Lower lobe of right lung (tissue), 2 donors: ENCODE results near the gene POLR2J3. TPM values are rescaled to one million over a fixed set of nuclear protein-coding genes. Genes with fewer than 3 reads are reported as not detected.
"Not testable (repeated sequence)": the region's sequence is repeated elsewhere in the genome, so short reads cannot be mapped to it uniquely, and the experiment has no call there.

Experiments used
- ATAC-seq, 2 donors: fragments of 200-7000 bp; cut with Tn5 transposase; one replicate each; pipeline ENCODE4 v1.9.1; 2020 to 2022; ENCODE audit warnings: mild to moderate bottlenecking in 2 of 2, moderate library complexity in 2 of 2
- DNase-seq: peaks from one replicate; pipeline ENCODE4 v3.0.0-alpha.2; 2020
- H3K27ac ChIP-seq: fragments of 200-600 bp; one replicate; pipeline ENCODE4 v1.8.0; 2022
- H3K27me3 ChIP-seq: fragments of 200-600 bp; one replicate; pipeline ENCODE4 v1.8.0; 2022; ENCODE audit warnings: low read depth
- H3K36me3 ChIP-seq: fragments of 200-600 bp; one replicate; pipeline ENCODE4 v1.8.0; 2022; ENCODE audit warnings: mild to moderate bottlenecking
- H3K4me1 ChIP-seq: fragments of 200-600 bp; one replicate; pipeline ENCODE4 v1.8.0; 2022
- H3K4me3 ChIP-seq: fragments of 200-600 bp; one replicate; pipeline ENCODE4 v1.8.0; 2022; ENCODE audit warnings: mild to moderate bottlenecking
- H3K9me3 ChIP-seq: fragments of 200-600 bp; one replicate; pipeline ENCODE4 v1.8.0; 2022
- intact Hi-C: fragments of 100-400 bp; cut with DNase I; formaldehyde crosslinking; loops from one replicate; pipeline ENCODE4 v1.11.0; 2022
- total RNA-seq: library from RNA; stranded (reverse); fragmentation: NEBNext Ultra II Directional; extraction: Animal tissue kit (Norgen Biotek cat#: 25700); gene quantifications from one replicate; pipeline ENCODE4 v1.2.1, GENCODE V29; 2021
- donor health status: DM: no; HTN: yes; CAD: no; lungs with severe emphysema.

Gene POLR2J3
- total RNA-seq, 1 donor from 2014 or later, result 58.1 TPM

- DNase-seq, intact Hi-C loops, H3K4me1 ChIP-seq, H3K4me3 ChIP-seq, H3K9me3 ChIP-seq, H3K27me3 ChIP-seq, ATAC-seq, H3K27ac ChIP-seq, H3K36me3 ChIP-seq: not testable (repeated sequence)
Measured at GRCh38 chr7:102606848-102607247, 34.5 kb upstream of the POLR2J3 start.

GRCh38 chr7:102604431-102605145 is 32.2 kb upstream of the POLR2J3 start:
- H3K27ac ChIP-seq, H3K27me3 ChIP-seq, H3K4me3 ChIP-seq, intact Hi-C loops, H3K9me3 ChIP-seq, H3K4me1 ChIP-seq, DNase-seq, H3K36me3 ChIP-seq: not testable (repeated sequence)
- peak; percentile 8 to 11 for ATAC-seq

- H3K4me1 ChIP-seq, ATAC-seq, H3K27ac ChIP-seq, intact Hi-C loops, H3K4me3 ChIP-seq, H3K36me3 ChIP-seq, H3K27me3 ChIP-seq, DNase-seq, H3K9me3 ChIP-seq: not testable (repeated sequence)
Measured at GRCh38 chr7:102602317-102602716, 29.9 kb upstream of the POLR2J3 start.

- ATAC-seq, H3K9me3 ChIP-seq, H3K4me1 ChIP-seq, intact Hi-C loops, DNase-seq, H3K27ac ChIP-seq, H3K36me3 ChIP-seq, H3K27me3 ChIP-seq, H3K4me3 ChIP-seq: not testable (repeated sequence)
Measured at GRCh38 chr7:102599699-102600098, 27.3 kb upstream of the POLR2J3 start.

- H3K36me3 ChIP-seq, H3K27me3 ChIP-seq, H3K9me3 ChIP-seq, intact Hi-C loops, H3K4me1 ChIP-seq, DNase-seq, ATAC-seq, H3K4me3 ChIP-seq, H3K27ac ChIP-seq: not testable (repeated sequence)
Measured at GRCh38 chr7:102596036-102596435, 23.7 kb upstream of the POLR2J3 start.

GRCh38 chr7:102593637-102594334 is 21.4 kb upstream of the POLR2J3 start:
- H3K4me3 ChIP-seq, H3K27me3 ChIP-seq, H3K36me3 ChIP-seq, H3K27ac ChIP-seq, intact Hi-C loops, H3K4me1 ChIP-seq, H3K9me3 ChIP-seq, DNase-seq: not testable (repeated sequence)
- peak; percentile 56 to 70 for ATAC-seq

GRCh38 chr7:102592477-102593019 is 20.2 kb upstream of the POLR2J3 start:
- H3K4me1 ChIP-seq, H3K27me3 ChIP-seq, intact Hi-C loops, H3K36me3 ChIP-seq, H3K4me3 ChIP-seq, H3K9me3 ChIP-seq, H3K27ac ChIP-seq: not testable (repeated sequence)
- DNase-seq (peak; percentile 88), ATAC-seq (peak; percentile 92 to 93)

GRCh38 chr7:102589857-102590256 is 17.5 kb upstream of the POLR2J3 start:
- H3K4me1 ChIP-seq, H3K9me3 ChIP-seq, H3K36me3 ChIP-seq, H3K4me3 ChIP-seq, intact Hi-C loops, H3K27me3 ChIP-seq, H3K27ac ChIP-seq, DNase-seq: not testable (repeated sequence)
- peak; percentile 67 to 75 for ATAC-seq

- H3K36me3 ChIP-seq, H3K4me1 ChIP-seq, DNase-seq, H3K9me3 ChIP-seq, H3K27ac ChIP-seq, H3K27me3 ChIP-seq, ATAC-seq, intact Hi-C loops, H3K4me3 ChIP-seq: not testable (repeated sequence)
Measured at GRCh38 chr7:102583495-102583894, 11.1 kb upstream of the POLR2J3 start.

GRCh38 chr7:102581722-102582121 is 9.3 kb upstream of the POLR2J3 start:
- H3K27ac ChIP-seq, H3K4me1 ChIP-seq, H3K4me3 ChIP-seq, DNase-seq, ATAC-seq, H3K9me3 ChIP-seq, intact Hi-C loops, H3K27me3 ChIP-seq, H3K36me3 ChIP-seq: not testable (repeated sequence)

- H3K9me3 ChIP-seq, H3K27ac ChIP-seq, H3K4me3 ChIP-seq, H3K36me3 ChIP-seq, H3K4me1 ChIP-seq, intact Hi-C loops, H3K27me3 ChIP-seq: not testable (repeated sequence)
- DNase-seq (peak; percentile 42), ATAC-seq (peak in 1 of 2 donors; percentile 33)
Measured at GRCh38 chr7:102578486-102578885, 6.1 kb upstream of the POLR2J3 start.

- intact Hi-C loops, H3K4me3 ChIP-seq, H3K27me3 ChIP-seq, H3K27ac ChIP-seq, H3K9me3 ChIP-seq, H3K4me1 ChIP-seq, H3K36me3 ChIP-seq: not testable (repeated sequence)
- ATAC-seq (peak in 1 of 2 donors; percentile 21), DNase-seq (peak; percentile 15)
Measured at GRCh38 chr7:102577315-102578240, 5.2 kb upstream of the POLR2J3 start.

GRCh38 chr7:102576363-102576762 is 4.0 kb upstream of the POLR2J3 start:
- H3K27ac ChIP-seq, intact Hi-C loops, H3K4me3 ChIP-seq, H3K9me3 ChIP-seq, H3K36me3 ChIP-seq, H3K27me3 ChIP-seq, ATAC-seq, DNase-seq, H3K4me1 ChIP-seq: not testable (repeated sequence)
